HepG2 (cell line): ENCODE measurements around the gene PCDHGB1. TPM values are rescaled to one million over a fixed set of nuclear protein-coding genes. Genes with fewer than 3 reads are reported as not detected.
A peak's percentile ranks its signal among the peaks of the same experiment; 100 is the strongest.

ENCODE experiments used
- ATAC-seq: fragments of 200-7000 bp; cut with Tn5 transposase; 3 replicates; pipeline ENCODE4 v1.9.1; 2020; ENCODE audit warnings: mild to moderate bottlenecking, moderate library complexity
- BruUV-seq: library from RNA; stranded (reverse); fragments of 400-500 nt; replicated peaks from 2 replicates; lab custom pipeline; 2021; lab: Mats Ljungman, UMichigan
- CTCF ChIA-PET: fragments of 300-600 bp; formaldehyde crosslinking; extraction: SDS; loops from one replicate; lab custom pipeline; 2021; ENCODE audit warnings: low total read pairs, inconsistent platforms, low intra/inter-chr PET ratio; lab: Yijun Ruan, JAX
- POLR2A ChIA-PET: fragments of 350-600 bp; sonication (Branson Sonifier 250); formaldehyde crosslinking; loops from one replicate; lab custom pipeline; 2020; ENCODE audit warnings: antibody characterized with exemption, inconsistent platforms; lab: Yijun Ruan, JAX
- DNase-seq: peaks from one replicate; pipeline ENCODE4 v3.0.0-alpha.2; 2015; ENCODE audit warnings: low spot score
- FAIRE-seq: peaks from 3 replicates; lab custom pipeline; 2011; peaks lifted over from hg19 to GRCh38; lab: Jason Lieb, UNC
- H2AFZ ChIP-seq: one replicate; pipeline ENCODE4 v1.6.1; 2011; ENCODE audit warnings: low read length, inconsistent platforms
- H3K27ac ChIP-seq: fragments of 300-600 bp; 3 replicates; pipeline ENCODE4 v1.8.0; 2011; ENCODE audit warnings: mixed run types, mild to moderate bottlenecking, mixed read lengths, low read length, inconsistent platforms; ENCODE audit not compliant: insufficient read depth; ENCODE audit errors: extremely low read length
- H3K27me3 ChIP-seq, 2 experiments: fragments of 200-600 bp in 1 of 2; 2 replicates in 1 of 2; 3 replicates in 1 of 2; pipeline versions ENCODE4 v1.6.0 to v1.8.0; 2011; ENCODE audit warnings: low read length in 2 of 2, mild to moderate bottlenecking in 2 of 2, moderate library complexity in 2 of 2, inconsistent platforms in 1 of 2; ENCODE audit not compliant: insufficient read depth in 2 of 2, control insufficient read depth in 1 of 2
- H3K36me3 ChIP-seq, 2 experiments: fragments of 200-600 bp in 1 of 2; replicated peaks in 1 of 2; 2 replicates in 1 of 2; 3 replicates in 1 of 2; pipeline versions ENCODE4 v1.5.1 to v1.8.0; 2011; ENCODE audit warnings: low read length in 2 of 2, inconsistent platforms in 1 of 2; ENCODE audit not compliant: insufficient read depth in 2 of 2, control insufficient read depth in 1 of 2
- H3K4me1 ChIP-seq: 2 replicates; pipeline ENCODE4 v1.5.1; 2012; ENCODE audit warnings: low read length, inconsistent platforms; ENCODE audit not compliant: insufficient read depth
- H3K4me2 ChIP-seq: 2 replicates; pipeline ENCODE4 v1.6.0; 2011; ENCODE audit warnings: low read depth, low read length, inconsistent platforms
- H3K4me3 ChIP-seq, 3 experiments: fragments of 200-600 bp in 1 of 3; sonication (generic), shearing (Covaris generic) in 1 of 3; replicated peaks in 1 of 3; 2 replicates each; pipeline ENCODE4 v1.5.1; 2011 to 2016; ENCODE audit warnings: low read length in 3 of 3, inconsistent platforms in 2 of 3, low read depth in 2 of 3, mild to moderate bottlenecking in 2 of 3, control low read depth in 1 of 3, mixed read lengths in 1 of 3; ENCODE audit not compliant: insufficient read depth in 1 of 3
- H3K79me2 ChIP-seq: one replicate; pipeline ENCODE4 v1.6.1; 2011; ENCODE audit warnings: low read length, inconsistent platforms; ENCODE audit not compliant: insufficient read depth
- H3K9ac ChIP-seq: 2 replicates; pipeline ENCODE4 v1.6.0; 2011; ENCODE audit warnings: mild to moderate bottlenecking, low read depth, low read length, inconsistent platforms; ENCODE audit not compliant: insufficient read depth
- H3K9me3 ChIP-seq: 2 replicates; pipeline ENCODE4 v1.5.1; 2012; ENCODE audit warnings: mild to moderate bottlenecking, low read length
- H4K20me1 ChIP-seq: 2 replicates; pipeline ENCODE4 v1.6.0; 2011; ENCODE audit warnings: inconsistent platforms, mild to moderate bottlenecking, low read length, moderate library complexity; ENCODE audit not compliant: insufficient read depth
- CTCF ChIP-seq: sonication (generic); formaldehyde crosslinking; IDR thresholded peaks from 2 replicates; pipeline ENCODE4 v1.5.0; 2020; ENCODE audit warnings: mild to moderate bottlenecking, missing genetic modification reagents, moderate library complexity
- E2F1 ChIP-seq: sonication (generic); formaldehyde crosslinking; IDR thresholded peaks from 2 replicates; pipeline ENCODE4 v1.5.0; 2020; ENCODE audit warnings: missing genetic modification reagents
- STAG1 ChIP-seq: sonication (generic); formaldehyde crosslinking; IDR thresholded peaks from 2 replicates; pipeline ENCODE4 v1.4.0; 2020; ENCODE audit warnings: missing genetic modification reagents
- ZBTB7B ChIP-seq: sonication (generic); formaldehyde crosslinking; IDR thresholded peaks from 2 replicates; pipeline ENCODE4 v1.4.0; 2020; ENCODE audit warnings: missing genetic modification reagents
- ZNF12 ChIP-seq: sonication (generic); formaldehyde crosslinking; IDR thresholded peaks from 2 replicates; pipeline ENCODE4 v1.5.0; 2020; ENCODE audit warnings: missing genetic modification reagents
- ZNF234 ChIP-seq: sonication (generic); formaldehyde crosslinking; conservative IDR thresholded peaks from 2 replicates; pipeline ENCODE4 v1.5.1; 2020; ENCODE audit warnings: mild to moderate bottlenecking, missing genetic modification reagents
- ZNF362 ChIP-seq: sonication (generic); formaldehyde crosslinking; IDR thresholded peaks from 2 replicates; pipeline ENCODE4 v1.4.0; 2020; ENCODE audit warnings: missing genetic modification reagents, mild to moderate bottlenecking, borderline replicate concordance
- ZNF501 ChIP-seq: sonication (generic); formaldehyde crosslinking; IDR thresholded peaks from 2 replicates; pipeline ENCODE4 v1.5.1; 2020; ENCODE audit warnings: mild to moderate bottlenecking, moderate library complexity, missing genetic modification reagents
- ZNF709 ChIP-seq: sonication (generic); formaldehyde crosslinking; IDR thresholded peaks from 2 replicates; pipeline ENCODE4 v1.5.0; 2020; ENCODE audit warnings: mild to moderate bottlenecking, missing genetic modification reagents
- WGBS: methylation state at CpG from one replicate; pipeline ENCODE4 v1.1.6; 2017; ENCODE audit warnings: low lambda C conversion rate; 5-methylcytosine and 5-hydroxymethylcytosine counted together
- in situ Hi-C: cut with HindIII; loops from 2 replicates; pipeline ENCODE4 v1.10.0; 2017; ENCODE audit warnings: low pct_unique_long_range_greater_than_20kb; ENCODE audit not compliant: extremely low pct_ligation_motif_present
- intact Hi-C: fragments of 100-400 bp; cut with micrococcal nuclease; formaldehyde crosslinking; loops from one replicate; pipeline ENCODE4 v1.10.0; 2022; ENCODE audit not compliant: unreplicated experiment
- polyA plus RNA-seq, 8 experiments: library from polyadenylated mRNA; depleted of rRNA in 3 of 8; stranded (reverse) in 7 of 8; unstranded in 1 of 8; fragments of >200 nt; fragmentation: Illumina TruSeq in 4 of 8; extraction: Trizol in 4 of 8; gene quantifications; 2 replicates each; pipeline versions ENCODE4 v1.2.1 to v1.2.3, GENCODE V29; 2011 to 2016; ENCODE audit warnings: low read depth in 4 of 8, missing spikeins in 1 of 8, mixed read lengths in 1 of 8; ENCODE audit not compliant: insufficient read depth in 1 of 8
- total RNA-seq, 5 experiments: library from RNA; depleted of rRNA; stranded (reverse); fragments of >200 nt; fragmentation: Illumina TruSeq; extraction: Trizol; gene quantifications; 2 replicates each; pipeline ENCODE4 v1.2.3, GENCODE V29; 2016; ENCODE audit warnings: low read depth in 1 of 5

The PCDHGB1 gene
- total and polyA plus RNA-seq, 2 of the 13 experiments (the other 11 are each of a cell fraction or from before 2014, with no cell fraction given), result 1.0 to 2.6 TPM

GRCh38 chr5:141343242-141343952 is 6.5 kb upstream of the PCDHGB1 start, which contains the start of gene PCDHGA3:
PCDHGA3 (plus strand) TSS chr5:141343829; CDS start chr5:141344034, 205 bp downstream.
- no peak for ATAC-seq
- H4K20me1 ChIP-seq, result no peaks in the 10 kb centered on the region
- no peak for TF ChIP-seq ZNF362
- TF ChIP-seq ZBTB7B (CRISPR knock-in tag), result no peak
- no peak for TF ChIP-seq E2F1
- TF ChIP-seq STAG1 (CRISPR knock-in tag), result peak; percentile 21; the same call in 1 of the 2 replicates
- TF ChIP-seq ZNF234 (CRISPR knock-in tag), result no peak
- no peak for TF ChIP-seq ZNF12
- TF ChIP-seq CTCF (CRISPR knock-in tag), result peak; percentile 45
- TF ChIP-seq ZNF709 (CRISPR knock-in tag), result no peak
- TF ChIP-seq ZNF501, result no peak
- no peak for FAIRE-seq
- peaks cover 29% of the 10 kb centered on the region for H3K9me3 ChIP-seq
- H3K27me3 ChIP-seq, result no peaks in the 10 kb centered on the region
- H3K79me2 ChIP-seq, result no peaks in the 10 kb centered on the region
- no TSS peak for BruUV-seq
- H3K4me3 ChIP-seq, result no peak within 1 kb of the TSS
- DNase-seq, result no peak
- H2AFZ ChIP-seq, result no peak within 1 kb of the TSS
- POLR2A ChIA-PET, result no interaction called here
- H3K36me3 ChIP-seq, result no peaks in the 10 kb centered on the region
- CTCF ChIA-PET, result interaction anchor here (0.9 kb wide), 1 partner anchor 217 kb away, joined by 3 read pairs; no protein-coding TSS in a partner anchor
- H3K27ac ChIP-seq, result no peak within 1 kb of the TSS
- in situ Hi-C loops (no loop called here), intact Hi-C loops (no loop called here)
- no peak within 1 kb of the TSS for H3K9ac ChIP-seq
- 10% methylated on average over 9 of the region's 9 CpGs for WGBS
- no peak within 1 kb of the TSS for H3K4me2 ChIP-seq
- no peaks in the 10 kb centered on the region for H3K4me1 ChIP-seq
